Measurements from ENCODE around the gene ENDOD1. TPM values are rescaled to one million over a fixed set of nuclear protein-coding genes. Genes with fewer than 3 reads are reported as not detected.

ENDOD1 gene
- total and polyA plus RNA-seq, 4 experiments from 2014 or later = 7.2 to 13.3 (median 11.6) TPM

GRCh38 chr11:95066716-95067038, 23.0 kb upstream of the ENDOD1 start, which contains the start of gene SRSF8:
SRSF8 (plus strand) TSS chr11:95066919; CDS start chr11:95067227, 308 bp downstream.
- H3K27ac ChIP-seq (ENCODE audit: low read depth, low read length) = peak within 1 kb of the TSS; percentile 95
- Mint-ChIP-seq H3K4me3 (peak within 1 kb of the TSS; percentile 94 to 98 (median 96)), H3K27me3 (peaks cover 0 to 3% of the 10 kb centered on the region in 2 donors), H3K36me3 (peaks cover 10 to 18% of the 10 kb centered on the region in 2 donors), H3K9me3 (no peaks in the 10 kb centered on the region), H3K27ac (peak within 1 kb of the TSS; percentile 94 to 98 (median 96)), H3K4me1 (peaks cover 20 to 33% (median 27%) of the 10 kb centered on the region in 4 donors)
- intact Hi-C loops (cut with micrococcal nuclease) = loop anchor here (1.0 to 5.0 kb wide), 6 partner anchors 93 to 1869 kb away; partner anchors contain the start of genes ANKRD49, CWC15, KDM4D and MRE11
- no peaks in the 10 kb centered on the region for H3K9me3 ChIP-seq (ENCODE audit: control insufficient read depth in 1 of 2, low read length in 2 of 2)
- no peaks in the 10 kb centered on the region for H3K36me3 ChIP-seq (ENCODE audit: insufficient read depth, low read length)
- no peak for DNase-seq
- ChIA-PET CTCF (ENCODE audit: partially characterized antibody) (interaction anchor here (0.8 to 10.0 kb wide), 20 partner anchors 9 to 1327 kb away, joined by 3 to 167 read pairs (median 6); partner anchors contain the start of genes CWC15, ENDOD1, FAM76B and KDM4D), POLR2A (ENCODE audit: partially characterized antibody) (interaction anchor here (0.6 to 13.9 kb wide), 24 partner anchors 8 to 1325 kb away, joined by 3 to 376 read pairs (median 10); partner anchors contain the start of genes C11orf54, CCDC82, CEP57 and CWC15)
- peak within 1 kb of the TSS; percentile 92 to 96 for H3K4me3 ChIP-seq (ENCODE audit: low read length in 2 of 2)
- H3K4me1 ChIP-seq (ENCODE audit: insufficient read depth, low read length) = peaks cover 32% of the 10 kb centered on the region
- no peaks in the 10 kb centered on the region for H3K27me3 ChIP-seq (ENCODE audit: insufficient read depth, low read length)

- Mint-ChIP-seq H3K4me3 (peak overlapping the region; percentile 94 to 98 (median 96)), H3K27ac (peak overlapping the region; percentile 94 to 98 (median 96)), H3K36me3 (peaks cover 10 to 18% of the 10 kb centered on the region in 2 donors), H3K4me1 (peaks cover 20 to 35% (median 29%) of the 10 kb centered on the region in 4 donors), H3K27me3 (peaks cover 0 to 3% of the 10 kb centered on the region in 2 donors), H3K9me3 (no peaks in the 10 kb centered on the region)
- intact Hi-C loops (cut with micrococcal nuclease) = loop anchor here (1.0 to 5.0 kb wide), 6 partner anchors 94 to 1870 kb away; partner anchors contain the start of genes ANKRD49, CWC15, KDM4D and MRE11
- Histone ChIP-seq H3K27ac (ENCODE audit: low read depth, low read length) (peak overlapping the region; percentile 95), H3K9me3 (ENCODE audit: control insufficient read depth in 1 of 2, low read length in 2 of 2) (no peaks in the 10 kb centered on the region), H3K4me1 (ENCODE audit: insufficient read depth, low read length) (peaks cover 32% of the 10 kb centered on the region), H3K4me3 (ENCODE audit: low read length in 2 of 2) (peak overlapping the region; percentile 92 to 96), H3K36me3 (ENCODE audit: insufficient read depth, low read length) (no peaks in the 10 kb centered on the region), H3K27me3 (ENCODE audit: insufficient read depth, low read length) (no peaks in the 10 kb centered on the region)
- peak; percentile 72 to 80 (median 78) for DNase-seq
- ChIA-PET POLR2A (ENCODE audit: partially characterized antibody) (interaction anchor here (0.6 to 13.9 kb wide), 40 partner anchors 9 to 1327 kb away, joined by 3 to 376 read pairs (median 4); partner anchors contain the start of genes C11orf54, CCDC82, CEP57 and CWC15), CTCF (ENCODE audit: partially characterized antibody) (interaction anchor here (0.7 to 10.0 kb wide), 24 partner anchors 9 to 1327 kb away, joined by 3 to 167 read pairs (median 5); partner anchors contain the start of genes CWC15, ENDOD1, FAM76B and KDM4D)
Measured at GRCh38 chr11:95067039-95067840, 22.4 kb upstream of the ENDOD1 start.

DNA sequence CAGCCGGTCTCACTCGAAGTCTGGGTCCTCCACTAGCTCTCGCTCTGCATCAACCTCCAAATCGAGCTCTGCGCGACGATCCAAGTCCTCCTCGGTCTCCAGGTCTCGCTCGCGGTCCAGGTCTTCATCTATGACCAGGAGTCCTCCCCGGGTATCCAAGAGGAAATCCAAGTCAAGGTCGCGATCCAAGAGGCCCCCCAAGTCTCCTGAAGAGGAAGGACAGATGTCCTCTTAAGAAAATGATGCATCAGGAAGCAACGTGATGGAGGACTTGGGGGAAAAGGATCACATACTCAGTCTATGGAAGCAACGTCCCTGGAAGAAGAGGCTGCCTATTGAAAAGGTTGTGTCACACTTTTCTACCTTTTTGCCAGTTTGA, 21.8 kb upstream of the ENDOD1 start:
- Mint-ChIP-seq H3K27ac (peak overlapping the region; percentile 93 to 98 (median 94)), H3K4me1 (peaks cover 20 to 41% (median 34%) of the 10 kb centered on the region in 4 donors), H3K9me3 (no peaks in the 10 kb centered on the region), H3K27me3 (peaks cover 0 to 1% of the 10 kb centered on the region in 2 donors), H3K4me3 (peak overlapping the region; percentile 94 to 98 (median 96)), H3K36me3 (peaks cover 10 to 18% of the 10 kb centered on the region in 2 donors)
- POLR2A ChIA-PET (ENCODE audit: partially characterized antibody) = interaction anchor here (0.6 to 13.9 kb wide), 36 partner anchors 9 to 1328 kb away, joined by 3 to 376 read pairs (median 5); partner anchors contain the start of genes C11orf54, CCDC82, CEP57 and CWC15
- intact Hi-C loops (cut with micrococcal nuclease) = loop anchor here (1.0 to 5.0 kb wide), 11 partner anchors 21 to 1871 kb away; partner anchors contain the start of genes ANKRD49, CWC15, ENDOD1 and FAM76B
- H3K9me3 ChIP-seq (ENCODE audit: control insufficient read depth in 1 of 2, low read length in 2 of 2) = no peaks in the 10 kb centered on the region
- CTCF ChIA-PET (ENCODE audit: partially characterized antibody) = interaction anchor here (0.7 to 10.0 kb wide), 21 partner anchors 8 to 839 kb away, joined by 3 to 167 read pairs (median 7); partner anchors contain the start of genes CWC15, ENDOD1, FAM76B and KDM4D
- H3K27ac ChIP-seq (ENCODE audit: low read depth, low read length) = peak overlapping the region; percentile 95
- H3K4me1 ChIP-seq (ENCODE audit: insufficient read depth, low read length) = peaks cover 32% of the 10 kb centered on the region
- H3K4me3 ChIP-seq (ENCODE audit: low read length in 2 of 2) = peak overlapping the region; percentile 92 to 96
- DNase-seq = no peak
- no peaks in the 10 kb centered on the region for H3K27me3 ChIP-seq (ENCODE audit: insufficient read depth, low read length)
- no peaks in the 10 kb centered on the region for H3K36me3 ChIP-seq (ENCODE audit: insufficient read depth, low read length)

GRCh38 chr11:95068549-95068948, 21.1 kb upstream of the ENDOD1 start:
- H3K4me1 Mint-ChIP-seq = peaks cover 20 to 44% (median 36%) of the 10 kb centered on the region in 4 donors
- H3K27ac Mint-ChIP-seq = peak overlapping the region; percentile 93 to 98 (median 94)
- H3K27me3 Mint-ChIP-seq = no peaks in the 10 kb centered on the region
- Histone ChIP-seq H3K4me1 (ENCODE audit: insufficient read depth, low read length) (peaks cover 32% of the 10 kb centered on the region), H3K27ac (ENCODE audit: low read depth, low read length) (peak overlapping the region; percentile 95), H3K9me3 (ENCODE audit: control insufficient read depth in 1 of 2, low read length in 2 of 2) (no peaks in the 10 kb centered on the region), H3K36me3 (ENCODE audit: insufficient read depth, low read length) (no peaks in the 10 kb centered on the region), H3K4me3 (ENCODE audit: low read length in 2 of 2) (peak overlapping the region; percentile 92 to 96), H3K27me3 (ENCODE audit: insufficient read depth, low read length) (no peaks in the 10 kb centered on the region)
- intact Hi-C loops (cut with micrococcal nuclease) = loop anchor here (1.0 to 5.0 kb wide), 9 partner anchors 21 to 1871 kb away; partner anchors contain the start of genes ANKRD49, ENDOD1, FAM76B and JRKL
- peak; percentile 77 to 89 (median 85) for DNase-seq
- CTCF ChIA-PET (ENCODE audit: partially characterized antibody) = interaction anchor here (0.6 to 10.0 kb wide), 13 partner anchors 8 to 721 kb away, joined by 3 to 167 read pairs (median 11); partner anchors contain the start of genes CEP57, CWC15, ENDOD1 and FAM76B
- peaks cover 10 to 18% of the 10 kb centered on the region in 2 donors for H3K36me3 Mint-ChIP-seq
- no peaks in the 10 kb centered on the region for H3K9me3 Mint-ChIP-seq
- H3K4me3 Mint-ChIP-seq = peak overlapping the region; percentile 94 to 98 (median 96)
- POLR2A ChIA-PET (ENCODE audit: partially characterized antibody) = interaction anchor here (0.7 to 13.9 kb wide), 26 partner anchors 8 to 1327 kb away, joined by 3 to 376 read pairs (median 8); partner anchors contain the start of genes C11orf54, CCDC82, CEP57 and CWC15

- H3K4me3 ChIP-seq (ENCODE audit: low read length in 2 of 2) = no peak overlapping the region
- H3K27ac ChIP-seq (ENCODE audit: low read depth, low read length) = no peak overlapping the region
- intact Hi-C loops (cut with micrococcal nuclease) = no loop called here
- ChIA-PET CTCF (ENCODE audit: partially characterized antibody) (interaction anchor here (0.7 to 10.0 kb wide), 20 partner anchors 8 to 719 kb away, joined by 3 to 167 read pairs (median 7); partner anchors contain the start of genes CEP57, ENDOD1, FAM76B and SESN3), POLR2A (ENCODE audit: partially characterized antibody) (interaction anchor here (1.0 to 13.9 kb wide), 4 partner anchors 21 to 720 kb away, joined by 4 to 376 read pairs (median 118); partner anchors contain the start of genes CEP57, CWC15, ENDOD1 and FAM76B)
- Mint-ChIP-seq H3K36me3 (peaks cover 10 to 18% of the 10 kb centered on the region in 2 donors), H3K27ac (peak overlapping the region in 3 of 7 donors; percentile 43 to 94 (median 72)), H3K27me3 (no peaks in the 10 kb centered on the region), H3K4me3 (peak overlapping the region; percentile 5 to 95 (median 30)), H3K4me1 (peaks cover 20 to 44% (median 37%) of the 10 kb centered on the region in 4 donors), H3K9me3 (no peaks in the 10 kb centered on the region)
- H3K27me3 ChIP-seq (ENCODE audit: insufficient read depth, low read length) = no peaks in the 10 kb centered on the region
- no peak for DNase-seq
- H3K9me3 ChIP-seq (ENCODE audit: control insufficient read depth in 1 of 2, low read length in 2 of 2) = no peaks in the 10 kb centered on the region
- H3K36me3 ChIP-seq (ENCODE audit: insufficient read depth, low read length) = no peaks in the 10 kb centered on the region
- H3K4me1 ChIP-seq (ENCODE audit: insufficient read depth, low read length) = peaks cover 32% of the 10 kb centered on the region
Measured at GRCh38 chr11:95070471-95070870, 19.2 kb upstream of the ENDOD1 start.

DNA sequence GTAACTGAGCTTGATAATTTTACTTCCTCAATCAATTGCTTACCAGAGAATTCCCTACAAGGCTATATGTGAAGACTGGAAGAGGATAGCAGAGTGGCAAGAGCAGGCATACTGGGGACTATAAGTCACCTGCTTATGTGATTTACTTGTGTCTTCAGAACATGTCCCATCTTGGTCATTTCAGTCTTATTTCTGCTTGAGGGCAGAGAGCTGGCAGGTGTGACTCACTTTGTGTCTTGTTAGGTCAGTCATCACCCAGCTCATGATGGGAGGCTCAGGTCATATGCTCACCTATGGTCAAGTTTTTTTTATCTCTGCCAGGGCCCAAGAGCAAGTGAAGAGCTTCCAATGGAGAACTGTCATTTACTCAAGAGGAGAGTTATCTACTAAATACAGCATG, 16.7 kb upstream of the ENDOD1 start:
- Mint-ChIP-seq H3K27me3 (no peaks in the 10 kb centered on the region), H3K4me3 (no peak overlapping the region), H3K4me1 (peaks cover 18 to 39% (median 29%) of the 10 kb centered on the region in 4 donors), H3K27ac (no peak overlapping the region), H3K36me3 (peaks cover 10 to 12% of the 10 kb centered on the region in 2 donors), H3K9me3 (no peaks in the 10 kb centered on the region)
- Histone ChIP-seq H3K9me3 (ENCODE audit: control insufficient read depth in 1 of 2, low read length in 2 of 2) (no peaks in the 10 kb centered on the region), H3K36me3 (ENCODE audit: insufficient read depth, low read length) (no peaks in the 10 kb centered on the region), H3K4me1 (ENCODE audit: insufficient read depth, low read length) (peaks cover 26% of the 10 kb centered on the region), H3K27ac (ENCODE audit: low read depth, low read length) (no peak overlapping the region), H3K4me3 (ENCODE audit: low read length in 2 of 2) (no peak overlapping the region), H3K27me3 (ENCODE audit: insufficient read depth, low read length) (no peaks in the 10 kb centered on the region)
- DNase-seq = no peak
- POLR2A ChIA-PET (ENCODE audit: partially characterized antibody) = interaction anchor here (0.9 to 13.9 kb wide), 3 partner anchors 12 to 99 kb away, joined by 3 to 376 read pairs (median 3); partner anchors contain the start of genes CWC15, ENDOD1 and KDM4D
- intact Hi-C loops (cut with micrococcal nuclease) = no loop called here
- CTCF ChIA-PET (ENCODE audit: partially characterized antibody) = interaction anchor here (1.0 to 10.0 kb wide), 7 partner anchors 16 to 712 kb away, joined by 3 to 167 read pairs (median 5); partner anchors contain the start of gene ENDOD1
